GM18505 (cell line): ENCODE results near the gene GRB10.
"Not testable (repeated sequence)": the region's sequence is repeated elsewhere in the genome, so short reads cannot be mapped to it uniquely, and the experiment has no call there.

Experiments
- ATAC-seq: cut with Tn5 transposase; IDR thresholded peaks from one replicate; pipeline ENCODE4 v1.9.1; 2021; ENCODE audit not compliant: unreplicated experiment
- POLR2A ChIP-seq: IDR thresholded peaks from 4 replicates; pipeline ENCODE4 v1.6.1; 2011; ENCODE audit warnings: borderline replicate concordance; ENCODE audit not compliant: insufficient read depth, insufficient read length; ENCODE audit errors: extremely low read depth

The GRB10 gene

GRCh38 chr7:50775836-50776235, 6.9 kb downstream of the GRB10 start:
- ATAC-seq = no peak
- no peak for TF ChIP-seq POLR2A

DNA sequence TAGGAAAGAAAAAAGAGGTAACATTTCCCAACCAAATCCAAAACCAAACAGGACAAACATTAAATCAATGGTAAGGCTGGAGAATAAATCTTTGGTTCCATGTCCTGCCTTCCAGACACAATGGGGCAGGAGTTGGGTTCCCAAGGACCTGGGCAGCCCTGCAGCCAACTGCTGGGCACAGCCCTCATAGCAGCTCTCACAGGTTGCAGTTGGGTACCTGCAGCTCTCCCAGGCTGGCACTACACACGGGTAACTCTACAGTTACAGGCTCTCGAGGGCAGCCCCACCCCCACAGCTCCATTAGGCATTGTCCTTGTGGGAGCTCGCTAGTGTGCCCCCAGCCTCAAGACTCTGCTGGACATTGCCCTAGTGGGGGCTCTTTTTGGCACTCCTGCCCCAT, 7.5 kb downstream of the GRB10 start:
- no peak for ATAC-seq
- TF ChIP-seq POLR2A = no peak

DNA sequence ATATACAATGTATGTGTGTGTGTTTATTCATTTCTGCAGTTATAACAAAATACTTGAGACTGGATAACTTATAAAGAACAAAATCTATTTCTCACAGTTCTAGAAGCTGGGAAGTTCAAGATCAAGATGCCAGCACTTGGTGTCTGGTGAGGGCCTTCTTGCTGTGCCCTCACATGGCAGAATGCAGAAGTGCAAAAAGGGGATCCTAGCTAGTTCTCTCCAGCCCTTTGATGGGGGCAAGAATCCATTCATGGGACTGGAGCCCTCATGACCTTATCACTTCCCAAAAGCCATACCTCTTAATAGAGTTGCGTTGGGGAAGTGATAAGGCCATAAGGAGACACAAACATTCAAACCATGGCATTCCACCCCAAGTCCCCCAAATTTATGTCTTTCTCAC, 8.4 kb downstream of the GRB10 start:
- no peak for ATAC-seq
- no peak for TF ChIP-seq POLR2A

DNA sequence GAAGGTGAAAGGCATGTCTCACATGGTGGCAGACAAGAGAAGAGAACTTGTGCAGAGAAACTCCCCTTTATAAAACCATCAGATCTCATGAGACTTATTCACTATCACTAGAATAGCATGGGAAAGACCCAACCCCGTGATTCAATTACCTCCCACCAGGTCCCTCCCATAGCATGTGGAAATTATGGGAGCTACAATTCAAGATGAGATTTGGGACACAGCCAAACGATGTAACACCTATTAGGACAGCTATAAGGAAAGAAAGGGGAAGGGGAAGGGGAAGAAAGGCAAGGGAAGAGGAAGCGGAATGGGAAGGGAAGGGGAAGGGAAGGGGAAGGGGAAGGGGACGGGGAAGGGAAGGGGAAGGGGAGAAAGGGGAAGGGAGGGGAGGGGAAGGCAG, 9.6 kb downstream of the GRB10 start:
- not testable (repeated sequence) for ATAC-seq

DNA sequence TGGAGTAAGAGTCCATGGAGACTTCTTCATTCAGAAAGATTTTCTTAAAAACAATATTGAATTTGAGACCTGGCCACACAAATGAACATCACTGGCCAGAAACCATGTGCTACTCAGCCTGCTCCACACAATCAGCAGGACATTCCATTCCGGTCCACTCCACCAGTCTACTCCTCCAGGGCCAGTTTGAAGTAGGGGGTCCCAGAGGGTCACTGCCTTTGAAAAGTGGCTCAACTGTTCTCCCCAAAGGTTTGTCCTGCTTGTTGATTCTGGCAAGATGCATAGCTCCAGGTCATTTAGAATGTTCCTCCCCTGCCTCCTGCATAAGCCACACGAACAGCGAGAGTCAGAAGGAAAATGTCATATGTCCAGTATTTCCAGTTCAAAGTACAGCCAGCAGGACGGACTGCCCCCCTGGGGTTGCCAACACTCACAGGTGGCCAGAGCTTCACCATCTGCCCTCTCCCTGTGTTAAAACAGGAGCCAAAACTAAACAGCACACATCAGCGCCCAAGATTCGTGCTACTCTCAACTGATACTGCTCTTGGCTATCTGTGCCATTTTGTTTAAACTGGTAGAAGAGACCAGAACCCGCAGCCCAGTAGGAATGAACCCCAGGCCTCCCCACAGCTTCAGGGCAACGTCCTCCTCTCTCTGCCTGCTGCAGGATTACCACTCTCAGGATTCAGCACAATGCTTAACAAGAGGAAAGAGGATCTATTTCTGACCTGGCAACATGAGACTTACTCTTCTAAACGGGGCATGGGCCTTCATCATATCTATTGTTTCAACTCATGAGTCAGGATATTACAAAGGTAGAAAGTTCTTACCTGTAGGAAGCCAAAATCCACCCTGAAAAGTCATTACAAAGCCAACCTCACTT, 11.3 kb downstream of the GRB10 start:
- ATAC-seq = no peak
- no peak for TF ChIP-seq POLR2A

GRCh38 chr7:50768485-50769474, 13.9 kb downstream of the GRB10 start:
- ATAC-seq = no peak
- TF ChIP-seq POLR2A = no peak

GRCh38 chr7:50766849-50767207, 15.9 kb downstream of the GRB10 start:
- no peak for TF ChIP-seq POLR2A
- ATAC-seq = no peak

GRCh38 chr7:50766106-50766848, 16.4 kb downstream of the GRB10 start:
- no peak for ATAC-seq
- no peak for TF ChIP-seq POLR2A

DNA sequence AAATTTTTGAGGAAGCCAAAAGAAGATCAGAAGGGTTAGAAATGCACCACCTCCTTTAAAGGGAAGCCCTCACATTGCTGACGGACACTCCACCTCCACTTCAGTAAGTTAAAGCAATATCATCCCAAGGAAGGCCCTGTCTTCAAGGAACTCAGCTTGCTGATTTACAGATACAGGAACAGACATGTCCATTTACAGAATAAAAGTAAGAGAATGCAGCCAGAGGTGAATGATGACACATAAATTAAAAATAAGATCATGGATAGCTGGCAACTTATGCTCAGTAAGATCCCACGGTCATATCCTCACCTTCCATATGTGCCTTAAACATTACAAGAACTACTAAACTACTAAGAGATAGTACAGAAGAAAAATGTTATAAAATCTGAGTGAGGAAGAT, 20.4 kb downstream of the GRB10 start:
- ATAC-seq = no peak
- no peak for TF ChIP-seq POLR2A

DNA sequence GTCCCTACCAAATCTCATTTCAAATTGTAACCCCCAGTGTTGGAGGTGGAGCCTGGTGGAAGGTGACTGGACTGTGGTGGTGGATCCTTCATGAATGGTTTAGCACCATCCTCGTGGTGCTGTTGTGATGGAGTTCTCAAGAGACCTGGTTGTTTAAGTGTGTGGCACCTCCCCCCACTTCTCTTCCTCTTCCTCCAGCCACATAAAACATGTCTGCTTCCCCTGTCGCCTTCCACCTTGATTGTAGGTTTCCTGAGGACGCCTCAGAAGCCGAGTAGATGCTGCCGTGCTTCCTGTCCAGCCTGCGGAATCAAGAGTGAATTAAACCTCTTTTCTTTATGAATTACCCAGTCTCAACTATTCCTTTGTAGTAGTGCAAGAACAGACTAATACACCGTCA, 21.0 kb downstream of the GRB10 start:
- TF ChIP-seq POLR2A = no peak
- ATAC-seq = no peak

DNA sequence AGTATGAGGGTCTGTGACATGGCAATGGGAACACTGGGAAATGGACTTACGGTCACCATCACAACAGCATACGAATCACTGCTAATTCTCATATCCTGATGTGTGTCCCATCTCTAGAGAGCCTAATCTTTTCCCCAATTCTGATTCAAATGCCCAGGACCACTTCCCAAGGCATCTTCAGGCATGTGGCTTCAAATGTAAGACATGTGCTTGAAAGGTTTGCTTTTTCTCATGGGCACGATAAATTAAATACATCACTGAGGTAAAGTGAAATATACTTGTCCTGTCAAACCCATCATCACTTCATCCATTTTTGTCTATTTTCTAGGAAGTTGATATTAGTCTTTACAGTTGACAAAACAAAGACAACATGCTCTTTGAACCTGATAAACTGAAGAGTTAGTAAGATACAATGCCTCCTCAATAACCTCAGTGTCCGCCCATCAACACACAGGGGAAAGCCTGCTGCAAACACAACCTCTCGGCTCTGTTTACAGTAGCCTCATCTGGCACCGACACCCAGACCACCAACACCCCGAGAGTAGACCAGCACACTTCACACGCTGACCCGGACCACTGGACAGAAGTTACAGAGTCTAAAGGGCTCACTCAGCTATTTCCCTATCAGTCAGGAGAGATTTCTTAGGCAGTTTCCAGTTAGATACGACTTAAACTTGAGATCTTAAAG, 24.8 kb downstream of the GRB10 start:
- ATAC-seq = no peak
- no peak for TF ChIP-seq POLR2A

DNA sequence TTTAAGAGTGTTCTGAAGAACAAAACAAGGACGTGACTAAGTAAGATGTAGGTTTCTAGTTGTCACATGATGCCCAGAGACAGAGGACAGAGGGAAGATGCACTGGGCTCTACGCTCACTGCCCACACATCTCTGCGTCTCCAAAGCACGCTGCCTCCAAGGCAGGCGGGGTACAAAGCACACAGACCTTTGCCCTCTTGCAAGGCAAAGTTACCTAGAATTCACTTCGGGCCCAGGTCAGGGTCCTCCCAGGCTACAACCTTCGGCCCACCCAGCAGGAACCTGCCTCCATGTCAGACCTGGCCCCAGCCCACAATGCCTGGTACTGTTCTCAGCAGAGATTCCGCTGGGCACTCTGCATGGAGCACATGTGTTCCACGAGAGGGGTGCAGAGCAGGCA, 26.5 kb downstream of the GRB10 start:
- no peak for ATAC-seq

GRCh38 chr7:50754684-50755083, 28.0 kb downstream of the GRB10 start:
- no peak for ATAC-seq

More for the DNA sequence above, 26.5 kb downstream of the GRB10 start:
- no peak for TF ChIP-seq POLR2A

More at GRCh38 chr7:50754684-50755083, 28.0 kb downstream of the GRB10 start:
- TF ChIP-seq POLR2A = no peak
